Measurements from ENCODE around the gene PIK3C2G.

- TF ChIP-seq CTCF (IDR thresholded peaks at IDR 0.05 in 2 of 3, conservative IDR thresholded peaks at IDR 0.05 in 1 of 3; ENCODE audit: borderline replicate concordance in 1 of 3, insufficient read depth in 1 of 3, low read depth in 2 of 3, low read length in 2 of 3) = no peak
- no peak for TF ChIP-seq RAD21 (IDR thresholded peaks at IDR 0.05; ENCODE audit: low read depth)
- TF ChIP-seq POLR2A (IDR thresholded peaks at IDR 0.05; ENCODE audit: borderline replicate concordance, extremely low read depth, insufficient read depth, insufficient read length) = no peak
- TF ChIP-seq POLR2AphosphoS5 (IDR thresholded peaks at IDR 0.05; ENCODE audit: low read depth, low read length) = no peak
- TF ChIP-seq EGR1 (IDR thresholded peaks at IDR 0.05; ENCODE audit: low read depth) = no peak
- no peak for TF ChIP-seq ZFX (IDR thresholded peaks at IDR 0.05)
- no peak for TF ChIP-seq CBX3 (IDR thresholded peaks at IDR 0.05; ENCODE audit: low read depth)
- TF ChIP-seq, protein P1, sequence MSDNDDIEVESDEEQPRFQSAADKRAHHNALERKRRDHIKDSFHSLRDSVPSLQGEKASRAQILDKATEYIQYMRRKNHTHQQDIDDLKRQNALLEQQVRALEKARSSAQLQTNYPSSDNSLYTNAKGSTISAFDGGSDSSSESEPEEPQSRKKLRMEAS (IDR thresholded peaks at IDR 0.05) = no peak
- no peak for TF ChIP-seq SIN3A (IDR thresholded peaks at IDR 0.05; ENCODE audit: low read depth)
- TF ChIP-seq ZNF274 (IDR thresholded peaks at IDR 0.05; ENCODE audit: low read depth, low read length) = no peak
- no peak for TF ChIP-seq EZH2 (IDR thresholded peaks at IDR 0.05)
- no peak for TF ChIP-seq EZH2phosphoT487 (IDR thresholded peaks at IDR 0.05; ENCODE audit: borderline replicate concordance)
- no peak for TF ChIP-seq TCF7L2 (IDR thresholded peaks at IDR 0.05; ENCODE audit: borderline replicate concordance, extremely low read depth, insufficient read depth, insufficient read length)
Measured at GRCh38 chr12:18676141-18676540, 414.8 kb downstream of the PIK3C2G start.

Data from HCT116 (cell line).